K562 (cell line): ENCODE data around the gene CXXC4.

Source experiments
- CHCHD3 ChIP-seq: fragments of 250-450 bp; sonication (Bioruptor Pico); IDR thresholded peaks from 2 replicates; pipeline ENCODE4 v2.1.2; 2022; ENCODE audit warnings: mild to moderate bottlenecking
- CTCF ChIP-seq, 3 experiments: IDR thresholded peaks in 2 of 3; conservative IDR thresholded peaks in 1 of 3; 2 replicates each; pipeline ENCODE4 v1.5.1; 2011 to 2012; ENCODE audit warnings: low read length in 3 of 3, mild to moderate bottlenecking in 3 of 3, control low read depth in 2 of 3, improper control_type of control experiment in 1 of 3, inconsistent platforms in 1 of 3, low read depth in 1 of 3, mixed read lengths in 1 of 3, moderate library complexity in 1 of 3; ENCODE audit not compliant: insufficient read depth in 2 of 3
- ETV6 ChIP-seq, 3 experiments: fragments of 150-350 bp in 1 of 3; sonication (generic) in 1 of 3; formaldehyde crosslinking in 1 of 3; IDR thresholded peaks; 2 replicates each; pipeline versions ENCODE4 v1.6.1 to v1.8.0; 2014 to 2022; ENCODE audit warnings: borderline replicate concordance in 2 of 3, low read depth in 2 of 3, antibody characterized with exemption in 1 of 3, low read length in 1 of 3, mild to moderate bottlenecking in 1 of 3, missing genetic modification reagents in 1 of 3
- GABPB1 ChIP-seq: sonication (generic); formaldehyde crosslinking; IDR thresholded peaks from 2 replicates; pipeline ENCODE4 v1.8.0; 2022; ENCODE audit warnings: mild to moderate bottlenecking, missing genetic modification reagents
- GTF3C2 ChIP-seq: IDR thresholded peaks from 3 replicates; pipeline ENCODE4 v1.6.1; 2011; ENCODE audit warnings: borderline replicate concordance, mild to moderate bottlenecking, moderate library complexity; ENCODE audit not compliant: insufficient read length; ENCODE audit errors: extremely low read depth
- HSF4 ChIP-seq: fragments of 250-450 bp; sonication (Bioruptor Pico); IDR thresholded peaks from 2 replicates; pipeline ENCODE4 v2.1.2; 2022; ENCODE audit warnings: mild to moderate bottlenecking, moderate library complexity, borderline replicate concordance
- NFIC ChIP-seq: fragments of 450-650 bp; IDR thresholded peaks from 2 replicates; pipeline ENCODE4 v1.6.1; 2017; ENCODE audit warnings: mild to moderate bottlenecking, inconsistent platforms
- RCOR1 ChIP-seq, 2 experiments: IDR thresholded peaks; 2 replicates each; pipeline ENCODE4 v1.6.1; 2012; ENCODE audit warnings: low read depth in 2 of 2, low read length in 2 of 2, borderline replicate concordance in 1 of 2, improper control_type of control experiment in 1 of 2
- SMARCA5 ChIP-seq: fragments of 450-650 bp; IDR thresholded peaks from 2 replicates; pipeline ENCODE4 v1.6.1; 2016
- TAF7 ChIP-seq: fragments of 450-650 bp; IDR thresholded peaks from 2 replicates; pipeline ENCODE4 v1.6.1; 2016; ENCODE audit warnings: missing genetic modification characterization, missing compliant biosample characterization
- YY1 ChIP-seq, 3 experiments: IDR thresholded peaks; 2 replicates each; pipeline ENCODE4 v1.6.1; 2011; ENCODE audit warnings: low read length in 2 of 3, mild to moderate bottlenecking in 2 of 3, moderate library complexity in 2 of 3, borderline replicate concordance in 1 of 3, control low read depth in 1 of 3, low read depth in 1 of 3; ENCODE audit not compliant: insufficient read depth in 3 of 3, insufficient replicate concordance in 2 of 3, control insufficient read depth in 1 of 3, insufficient read length in 1 of 3; ENCODE audit errors: extremely low read depth in 1 of 3
- ZNF740 ChIP-seq, 3 experiments: fragments of 200-800 bp in 1 of 3; sonication (Bioruptor generic) in 1 of 3; sonication (generic) in 1 of 3; formaldehyde crosslinking in 1 of 3; IDR thresholded peaks; 2 replicates each; pipeline versions ENCODE4 v1.6.1 to v1.8.0; 2016 to 2022; ENCODE audit warnings: mild to moderate bottlenecking in 2 of 3, missing compliant biosample characterization in 2 of 3, missing genetic modification characterization in 2 of 3, missing genetic modification reagents in 1 of 3

- TF ChIP-seq CHCHD3 (CRISPR knock-in tag) (no peak), ZNF740 (CRISPR knock-in tag; IDR thresholded peaks at IDR 0.05) (no peak), ZNF740 (tag; IDR thresholded peaks at IDR 0.05) (no peak), YY1 (IDR thresholded peaks at IDR 0.05; ENCODE audit: borderline replicate concordance in 1 of 3, control insufficient read depth in 1 of 3, extremely low read depth in 1 of 3, insufficient read depth in 3 of 3, insufficient read length in 1 of 3, insufficient replicate concordance in 2 of 3, low read depth in 1 of 3, low read length in 2 of 3) (no peak), TAF7 (tag) (no peak), GTF3C2 (no peak), NFIC (no peak), CTCF (IDR thresholded peaks at IDR 0.05 in 2 of 3, conservative IDR thresholded peaks at IDR 0.05 in 1 of 3; ENCODE audit: insufficient read depth in 2 of 3, low read depth in 1 of 3, low read length in 3 of 3) (no peak), GABPB1 (CRISPR knock-in tag) (no peak), SMARCA5 (no peak), RCOR1 (IDR thresholded peaks at IDR 0.05; ENCODE audit: borderline replicate concordance in 1 of 2, low read depth in 2 of 2, low read length in 2 of 2) (no peak), HSF4 (no peak), ETV6 (IDR thresholded peaks at IDR 0.05; ENCODE audit: borderline replicate concordance in 1 of 2, low read depth in 2 of 2, low read length in 1 of 2) (no peak), ETV6 (CRISPR knock-in tag; IDR thresholded peaks at IDR 0.05; ENCODE audit: borderline replicate concordance) (no peak)
Measured at GRCh38 chr4:104524026-104524425, 29.3 kb upstream of the CXXC4 start.
